ENCODE data around the gene RBL1. TPM values are rescaled to one million over a fixed set of nuclear protein-coding genes. Genes with fewer than 3 reads are reported as not detected.
"Not testable (repeated sequence)": the region's sequence is repeated elsewhere in the genome, so short reads cannot be mapped to it uniquely, and the experiment has no call there.

The RBL1 gene
- total and polyA plus RNA-seq, 5 experiments from 2014 or later, result 6.2 to 26.2 (median 7.6) TPM

DNA sequence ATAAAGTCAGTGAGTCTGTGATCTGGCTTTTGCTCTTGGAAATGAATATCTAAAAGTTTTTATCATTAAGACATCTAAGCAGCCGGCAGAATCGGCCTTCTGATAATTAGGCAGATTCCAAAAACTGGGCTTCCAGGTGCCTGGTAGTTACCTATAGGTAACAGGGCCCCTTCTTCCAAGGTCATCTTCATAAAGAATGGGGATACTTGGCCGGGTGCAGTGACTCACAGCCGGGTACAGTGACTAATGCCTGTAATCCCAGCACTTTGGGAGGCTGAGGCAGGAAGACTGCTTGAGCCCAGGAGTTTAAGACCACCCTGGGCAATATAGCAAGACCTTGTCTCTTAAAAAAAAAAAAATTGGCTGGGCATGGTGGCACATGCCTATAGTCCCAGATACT, 12.9 kb upstream of the RBL1 start:
- H3K27me3 Mint-ChIP-seq, result no peaks in the 10 kb centered on the region
- POLR2A ChIA-PET, result no interaction called here
- DNase-seq (no peak), ATAC-seq (no peak)
- H3K27ac Mint-ChIP-seq, result no peak overlapping the region
- no peaks in the 10 kb centered on the region for H3K4me1 Mint-ChIP-seq
- no peak overlapping the region for H3K4me3 Mint-ChIP-seq
- H3K9me3 Mint-ChIP-seq, result no peaks in the 10 kb centered on the region
- no peaks in the 10 kb centered on the region for H3K36me3 Mint-ChIP-seq

DNA sequence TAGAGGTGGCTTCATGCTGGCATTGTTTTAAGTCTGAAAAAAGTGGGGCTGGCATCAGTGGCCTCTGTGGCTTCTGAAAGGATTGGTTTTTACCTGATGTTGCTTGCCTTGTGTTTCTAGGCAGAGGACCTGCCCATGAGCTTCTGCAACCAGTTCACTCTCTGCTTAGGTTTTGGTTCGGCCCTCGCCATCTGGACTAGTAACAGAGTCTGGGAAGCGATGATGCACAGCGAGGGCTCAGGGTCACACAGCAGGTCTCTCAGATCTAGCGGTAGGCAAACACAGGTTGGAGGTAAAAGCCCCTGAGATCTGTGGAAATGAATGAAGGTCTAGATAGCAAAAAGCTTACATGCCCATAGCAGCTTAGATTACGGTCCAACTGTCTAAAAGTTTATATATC, 6.8 kb upstream of the RBL1 start:
- Mint-ChIP-seq H3K27me3 (no peaks in the 10 kb centered on the region), H3K9me3 (no peaks in the 10 kb centered on the region), H3K4me1 (no peaks in the 10 kb centered on the region), H3K36me3 (no peaks in the 10 kb centered on the region), H3K27ac (peak overlapping the region in 1 of 10 donors; percentile 27), H3K4me3 (no peak overlapping the region)
- ATAC-seq (no peak), DNase-seq (no peak)
- POLR2A ChIA-PET, result no interaction called here

DNA sequence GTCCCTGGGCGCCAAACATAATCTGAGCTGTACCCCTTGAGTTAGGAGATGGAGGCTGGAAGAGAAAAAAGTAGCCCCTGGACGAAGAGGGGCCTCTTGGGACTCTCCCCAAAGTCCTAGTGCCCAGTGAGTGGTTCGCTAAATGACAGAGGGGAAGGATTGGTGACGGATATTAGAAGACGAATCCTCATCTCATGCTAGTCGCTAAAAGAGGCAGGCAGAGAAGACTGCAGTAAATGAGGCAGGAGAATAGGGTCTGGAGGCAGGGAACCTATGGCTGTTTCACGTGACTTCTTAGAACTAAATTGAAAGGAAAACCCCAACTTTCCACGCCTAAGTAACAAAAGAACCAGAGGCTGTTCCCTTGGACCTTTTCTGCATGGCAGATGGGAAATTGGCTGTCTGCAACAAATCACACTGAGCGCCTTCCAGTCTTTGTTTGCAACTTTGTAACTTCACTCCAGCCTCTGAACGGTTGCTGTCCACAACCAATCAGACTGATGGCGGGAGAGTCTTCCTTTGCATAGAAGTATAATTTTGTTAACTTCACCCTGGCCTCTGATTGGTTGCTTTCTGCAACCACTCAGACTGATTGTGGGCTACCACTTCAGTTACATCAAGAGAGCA, 731 bp upstream of the RBL1 start:
- POLR2A ChIA-PET, result interaction anchor here (0.7 to 2.6 kb wide), 12 partner anchors 15 to 166 kb away, joined by 3 to 24 read pairs (median 7); partner anchors contain the start of genes MROH8 and RPN2
- Mint-ChIP-seq H3K9me3 (no peaks in the 10 kb centered on the region), H3K36me3 (peaks cover 0 to 6% (median 2%) of the 10 kb centered on the region in 3 donors), H3K4me3 (peak overlapping the region; percentile 98 to 100 (median 99)), H3K4me1 (peaks cover 15 to 33% (median 24%) of the 10 kb centered on the region in 4 donors), H3K27ac (peak overlapping the region; percentile 98 to 100 (median 99)), H3K27me3 (peaks cover 0 to 2% (median 0%) of the 10 kb centered on the region in 5 donors)
- ATAC-seq (no peak), DNase-seq (no peak)

DNA sequence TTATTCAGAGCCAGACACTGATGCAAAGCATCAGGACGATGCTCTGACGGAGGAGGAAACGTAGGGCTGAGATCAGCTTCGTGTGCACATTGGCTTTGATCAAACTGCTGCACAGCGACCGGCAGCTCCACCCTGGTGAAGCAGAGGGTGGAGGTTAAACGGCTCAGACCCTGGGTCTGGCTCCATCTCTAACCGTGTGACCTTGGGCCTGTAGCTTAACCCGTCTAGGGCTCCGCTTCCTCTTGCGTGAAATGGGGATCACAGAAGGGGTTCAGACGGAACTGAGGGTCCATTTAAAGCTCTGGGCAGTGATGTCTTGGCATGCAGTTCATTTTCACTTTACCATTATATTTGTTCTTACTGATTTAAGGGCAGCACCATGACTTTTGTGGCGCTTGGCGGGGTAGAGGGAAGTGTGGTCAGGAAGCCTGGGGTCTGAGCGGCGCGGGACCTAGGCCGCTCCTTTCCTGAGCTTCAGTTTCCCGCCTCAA, 644 bp downstream of the RBL1 start:
- Mint-ChIP-seq H3K4me3 (peak overlapping the region; percentile 93 to 100 (median 98)), H3K36me3 (peaks cover 0 to 15% (median 4%) of the 10 kb centered on the region in 3 donors), H3K9me3 (no peaks in the 10 kb centered on the region), H3K27ac (peak overlapping the region; percentile 91 to 99 (median 98)), H3K27me3 (peaks cover 0 to 2% (median 0%) of the 10 kb centered on the region in 5 donors), H3K4me1 (peaks cover 15 to 38% (median 26%) of the 10 kb centered on the region in 4 donors)
- ATAC-seq (peak; percentile 55 to 76), DNase-seq (peak; percentile 19 to 79 (median 51))
- POLR2A ChIA-PET, result interaction anchor here (0.6 to 2.6 kb wide), 15 partner anchors 18 to 165 kb away, joined by 3 to 24 read pairs (median 5); partner anchors contain the start of genes MROH8 and RPN2

DNA sequence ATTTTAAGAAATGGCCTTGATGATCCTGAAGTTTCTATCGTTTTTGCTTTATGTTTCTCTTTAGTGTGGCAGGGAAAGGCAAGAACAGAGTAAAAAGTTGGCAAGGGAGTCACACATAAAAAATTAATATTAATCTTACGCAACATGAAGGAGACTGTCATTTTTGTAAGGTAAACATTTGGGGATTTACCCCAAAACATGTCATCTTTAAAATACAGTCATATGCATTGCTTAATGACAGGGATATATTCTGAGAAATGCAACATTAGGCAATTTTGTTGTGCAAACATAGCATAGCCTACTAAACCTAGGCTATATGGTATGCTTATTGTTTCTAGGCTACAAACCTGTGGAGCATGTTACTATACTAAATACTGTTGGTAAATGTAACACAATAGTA, 5.4 kb downstream of the RBL1 start:
- H3K27me3 Mint-ChIP-seq, result no peaks in the 10 kb centered on the region
- H3K4me1 Mint-ChIP-seq, result peaks cover 11 to 29% (median 23%) of the 10 kb centered on the region in 4 donors
- no peaks in the 10 kb centered on the region for H3K9me3 Mint-ChIP-seq
- H3K4me3 Mint-ChIP-seq, result no peak overlapping the region
- peak overlapping the region in 2 of 10 donors; percentile 27 to 77 for H3K27ac Mint-ChIP-seq
- POLR2A ChIA-PET, result no interaction called here
- H3K36me3 Mint-ChIP-seq, result peaks cover 0 to 51% (median 6%) of the 10 kb centered on the region in 3 donors
- ATAC-seq (no peak), DNase-seq (no peak)

DNA sequence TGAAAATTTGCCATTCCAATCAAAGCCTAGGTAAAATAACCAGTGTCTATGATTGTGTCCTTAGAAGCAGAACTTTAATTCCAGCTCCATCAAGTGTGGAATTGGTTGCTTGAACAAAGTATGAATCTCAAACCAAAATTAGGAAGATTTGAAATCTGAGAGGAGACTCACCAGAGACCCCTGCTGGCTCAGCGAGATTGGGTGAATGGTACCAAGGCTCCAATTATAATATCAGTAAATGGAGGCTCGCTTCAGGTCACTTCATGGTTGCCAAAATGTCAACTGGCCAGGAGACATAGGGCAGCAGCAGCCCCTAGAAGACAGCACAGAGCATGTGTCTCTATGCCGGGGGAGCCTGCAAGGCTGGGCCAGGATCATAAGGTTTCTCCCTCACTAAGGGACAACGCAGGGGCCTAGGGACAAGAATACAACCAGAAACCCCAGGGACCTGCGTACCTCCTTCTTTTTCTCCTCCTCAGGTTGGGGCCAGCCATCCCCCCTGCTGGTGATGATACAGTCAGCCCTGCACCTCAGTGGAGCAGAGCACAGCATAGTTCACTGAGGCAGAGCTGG, 14.0 kb downstream of the RBL1 start:
- DNase-seq (peak; percentile 15 to 70 (median 41)), ATAC-seq (peak; percentile 77 to 80)
- Mint-ChIP-seq H3K4me1 (peaks cover 6 to 22% (median 17%) of the 10 kb centered on the region in 4 donors), H3K9me3 (no peaks in the 10 kb centered on the region), H3K36me3 (peaks cover 0 to 42% (median 12%) of the 10 kb centered on the region in 3 donors), H3K27ac (peak overlapping the region; percentile 61 to 87 (median 75)), H3K27me3 (no peaks in the 10 kb centered on the region), H3K4me3 (peak overlapping the region in 1 of 10 donors; percentile 33)
- POLR2A ChIA-PET, result interaction anchor here (0.7 to 2.2 kb wide), 4 partner anchors 14 to 74 kb away, joined by 3 to 8 read pairs (median 4); partner anchors contain the start of gene RBL1

DNA sequence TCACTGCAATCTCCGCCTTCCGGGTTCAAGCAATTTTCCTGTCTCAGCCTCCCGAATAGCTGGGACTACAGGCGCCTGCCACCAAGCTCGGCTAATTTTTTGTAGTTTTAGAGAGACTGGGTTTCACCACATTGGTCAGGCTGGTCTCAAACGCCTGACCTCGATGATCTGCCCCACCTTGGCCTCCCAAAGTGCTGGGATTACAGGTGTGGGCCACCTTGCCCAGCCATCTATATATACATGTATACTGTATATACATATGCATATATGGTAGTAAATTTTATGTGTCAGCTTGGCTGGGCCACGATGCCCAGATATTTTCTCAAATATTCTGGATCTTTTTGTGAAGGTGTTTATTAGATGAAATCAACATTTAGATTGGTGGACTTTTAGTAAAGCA, 18.8 kb downstream of the RBL1 start:
- H3K9me3 Mint-ChIP-seq, result peaks cover 0 to 4% (median 0%) of the 10 kb centered on the region in 9 donors
- peaks cover 8 to 38% (median 27%) of the 10 kb centered on the region in 4 donors for H3K4me1 Mint-ChIP-seq
- H3K27me3 Mint-ChIP-seq, result no peaks in the 10 kb centered on the region
- POLR2A ChIA-PET, result interaction anchor here (0.7 to 1.1 kb wide), 3 partner anchors 9 to 62 kb away, joined by 3 to 6 read pairs (median 3); partner anchors contain the start of gene RBL1
- no peak overlapping the region for H3K4me3 Mint-ChIP-seq
- DNase-seq (no peak), ATAC-seq (no peak)
- H3K36me3 Mint-ChIP-seq, result peaks cover 4 to 29% (median 23%) of the 10 kb centered on the region in 3 donors
- H3K27ac Mint-ChIP-seq, result peak overlapping the region in 2 of 10 donors; percentile 25 to 37

GRCh38 chr20:37075932-37076685, 19.7 kb downstream of the RBL1 start:
- no peaks in the 10 kb centered on the region for H3K27me3 Mint-ChIP-seq
- H3K36me3 Mint-ChIP-seq, result peaks cover 4 to 26% (median 22%) of the 10 kb centered on the region in 3 donors
- POLR2A ChIA-PET, result interaction anchor here (0.7 kb wide), 2 partner anchors 61 to 103 kb away, joined by 3 read pairs; partner anchors contain the start of gene MROH8
- peaks cover 10 to 38% (median 27%) of the 10 kb centered on the region in 4 donors for H3K4me1 Mint-ChIP-seq
- DNase-seq, result no peak
- H3K27ac Mint-ChIP-seq, result peak overlapping the region in 2 of 10 donors; percentile 19 to 37
- H3K9me3 Mint-ChIP-seq, result peaks cover 0 to 4% (median 0%) of the 10 kb centered on the region in 9 donors
- no peak for ATAC-seq
- no peak overlapping the region for H3K4me3 Mint-ChIP-seq

DNA sequence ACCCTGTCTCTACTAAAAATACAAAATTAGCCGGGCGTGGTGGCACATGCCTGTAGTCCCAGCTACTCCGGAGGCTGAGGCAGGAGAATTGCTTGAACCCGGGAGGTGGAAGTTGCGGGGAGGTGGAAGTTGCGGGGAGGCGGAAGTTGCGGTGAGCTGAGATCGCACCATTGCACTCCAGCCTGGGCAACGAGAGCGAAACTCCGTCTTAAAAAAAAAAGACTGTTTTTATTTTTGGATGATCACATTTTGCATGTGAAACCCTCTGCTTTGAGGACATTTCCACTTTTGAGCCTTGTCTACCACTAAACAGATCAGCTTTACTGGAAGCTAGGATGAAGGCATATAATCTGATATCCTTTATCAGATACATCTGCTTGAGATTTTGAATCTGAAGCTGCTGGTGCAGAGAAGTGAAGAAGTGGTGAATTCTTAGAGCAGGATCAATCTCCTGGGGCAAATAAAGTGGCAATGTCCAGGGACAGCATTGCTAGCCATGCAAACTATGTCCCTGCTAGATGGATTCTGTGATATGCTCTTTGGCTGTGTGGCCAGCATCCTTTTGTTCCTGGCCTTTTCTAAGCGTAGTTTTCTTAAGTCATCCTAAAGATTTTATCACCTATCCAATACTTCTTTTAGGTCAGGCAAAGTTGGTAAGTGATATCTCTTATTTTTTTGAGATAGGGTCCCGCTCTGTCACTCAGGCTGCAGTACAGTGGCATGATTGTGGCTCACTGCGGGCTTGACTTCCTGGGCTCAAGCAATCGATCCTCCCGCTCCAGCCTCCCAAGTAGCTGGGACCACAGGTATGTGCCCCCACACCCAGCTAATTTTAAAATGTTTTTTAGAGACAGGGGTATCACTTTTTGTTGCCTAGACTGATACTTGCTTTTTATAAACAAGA, 23.3 kb downstream of the RBL1 start:
- ATAC-seq, result no peak
- Mint-ChIP-seq H3K27ac (peak overlapping the region in 8 of 10 donors; percentile 2 to 95 (median 53)), H3K27me3 (no peaks in the 10 kb centered on the region), H3K4me3 (peak overlapping the region in 1 of 10 donors; percentile 8), H3K36me3 (peaks cover 4 to 16% (median 14%) of the 10 kb centered on the region in 3 donors), H3K4me1 (peaks cover 9 to 36% (median 24%) of the 10 kb centered on the region in 4 donors), H3K9me3 (peaks cover 0 to 4% (median 0%) of the 10 kb centered on the region in 9 donors)
- DNase-seq, result no peak
- POLR2A ChIA-PET, result interaction anchor here (0.6 to 0.9 kb wide), 4 partner anchors 13 to 106 kb away, joined by 3 to 6 read pairs (median 4); partner anchors contain the start of gene RPN2

DNA sequence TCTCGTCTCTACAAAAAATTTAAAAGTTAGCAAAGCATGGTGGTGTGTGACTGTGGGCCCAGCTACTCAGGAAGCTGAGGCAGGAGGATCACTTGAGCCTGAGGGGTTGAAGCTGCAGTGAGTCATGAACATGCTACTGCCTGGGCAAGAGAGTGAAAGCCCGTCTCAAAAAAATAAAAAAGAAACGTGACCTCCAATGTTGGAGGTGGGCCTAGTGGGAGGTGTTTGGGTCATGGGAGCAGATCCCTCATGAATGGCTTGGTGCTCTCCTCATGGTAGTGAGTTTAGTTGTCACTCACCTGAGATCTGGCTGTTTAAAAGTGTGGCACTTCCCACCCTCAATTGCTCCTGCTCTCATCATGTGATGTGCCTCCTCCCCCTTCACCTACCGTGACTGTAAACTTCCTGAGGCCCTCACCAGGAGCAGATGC, 24.3 kb downstream of the RBL1 start:
- Mint-ChIP-seq H3K27me3 (no peaks in the 10 kb centered on the region), H3K9me3 (peaks cover 0 to 4% (median 0%) of the 10 kb centered on the region in 9 donors), H3K27ac (peak overlapping the region; percentile 86 to 95 (median 89)), H3K4me3 (peak overlapping the region in 9 of 10 donors; percentile 27 to 70 (median 56)), H3K4me1 (peaks cover 7 to 33% (median 23%) of the 10 kb centered on the region in 4 donors), H3K36me3 (peaks cover 4 to 20% (median 14%) of the 10 kb centered on the region in 3 donors)
- ATAC-seq (peak; percentile 77 to 90), DNase-seq (peak in 4 of 10 donors; percentile 2 to 64 (median 13))
- POLR2A ChIA-PET, result interaction anchor here (0.6 to 0.8 kb wide), 2 partner anchors 24 to 57 kb away, joined by 3 to 5 read pairs; partner anchors contain the start of gene RBL1

DNA sequence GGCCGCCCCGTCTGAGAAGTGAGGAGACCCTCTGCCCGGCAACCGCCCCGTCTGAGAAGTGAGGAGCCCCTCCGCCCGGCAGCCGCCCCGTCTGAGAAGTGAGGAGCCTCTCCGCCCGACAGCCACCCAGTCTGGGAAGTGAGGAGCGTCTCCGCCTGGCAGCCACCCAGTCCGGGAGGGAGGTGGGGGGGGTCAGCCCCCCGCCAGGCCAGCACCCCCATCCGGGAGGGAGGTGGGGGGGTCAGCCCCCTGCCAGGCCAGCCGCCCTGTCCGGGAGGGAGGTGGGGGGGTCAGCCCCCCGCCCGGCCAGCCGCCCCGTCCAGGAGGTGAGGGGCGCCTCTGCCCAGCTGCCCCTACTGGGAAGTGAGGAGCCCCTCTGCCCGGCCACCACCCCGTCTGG, 26.2 kb downstream of the RBL1 start:
- POLR2A ChIA-PET, H3K9me3 Mint-ChIP-seq, H3K4me3 Mint-ChIP-seq, H3K27ac Mint-ChIP-seq, H3K27me3 Mint-ChIP-seq, DNase-seq, ATAC-seq: not testable (repeated sequence)
- peaks cover 0 to 31% (median 14%) of the 10 kb centered on the region in 3 donors for H3K36me3 Mint-ChIP-seq
- H3K4me1 Mint-ChIP-seq, result peaks cover 7 to 30% (median 20%) of the 10 kb centered on the region in 4 donors
